CD4-positive, alpha-beta T cell (primary cell): ENCODE measurements around the gene LRRC10. TPM values are rescaled to one million over a fixed set of nuclear protein-coding genes. Genes with fewer than 3 reads are reported as not detected.

Source experiments
- ATAC-seq: fragments of 200-7000 bp; cut with Tn5 transposase; one replicate; pipeline ENCODE4 v1.10.0; 2022; ENCODE audit warnings: mild to moderate bottlenecking; ENCODE audit not compliant: poor library complexity
- CTCF ChIA-PET: fragments of 350-600 bp; sonication (Branson Sonifier 250); formaldehyde crosslinking; loops from one replicate; lab custom pipeline; 2021; ENCODE audit warnings: antibody characterized with exemption, inconsistent platforms; lab: Charles Lee
- POLR2A ChIA-PET: fragments of 350-600 bp; sonication (Branson Sonifier 250); formaldehyde crosslinking; loops from one replicate; lab custom pipeline; 2021; ENCODE audit warnings: antibody characterized with exemption, inconsistent platforms; lab: Charles Lee
- DNase-seq, 14 experiments: peaks; one replicate each; pipeline ENCODE4 v3.0.0-alpha.2; 2013 to 2020; ENCODE audit warnings: mixed read lengths in 2 of 14
- H3K27ac ChIP-seq, 2 donors: one replicate each; pipeline versions ENCODE4 v1.5.1 to v1.7.0; 2013; ENCODE audit warnings: low read length in 2 of 2, low read depth in 1 of 2, mild to moderate bottlenecking in 1 of 2
- H3K27me3 ChIP-seq, 2 experiments: 1 replicate in 1 of 2; 2 replicates in 1 of 2; pipeline versions ENCODE4 v1.6.1 to v1.7.0; 2013; ENCODE audit warnings: low read length in 2 of 2, control low read depth in 1 of 2, mild to moderate bottlenecking in 1 of 2, moderate library complexity in 1 of 2; ENCODE audit not compliant: insufficient read depth in 2 of 2, control insufficient read depth in 1 of 2
- H3K36me3 ChIP-seq: one replicate; pipeline ENCODE4 v1.6.1; 2013; ENCODE audit warnings: low read length, control low read depth; ENCODE audit not compliant: insufficient read depth
- H3K4me1 ChIP-seq: one replicate; pipeline ENCODE4 v1.6.1; 2013; ENCODE audit warnings: low read length, control low read depth; ENCODE audit not compliant: insufficient read depth
- H3K4me3 ChIP-seq: one replicate; pipeline ENCODE4 v1.5.1; 2013; ENCODE audit warnings: mild to moderate bottlenecking, low read length, moderate library complexity
- H3K9me3 ChIP-seq, 2 experiments: 1 replicate in 1 of 2; 2 replicates in 1 of 2; pipeline versions ENCODE4 v1.6.1 to v1.7.0; 2013; ENCODE audit warnings: low read length in 2 of 2, mild to moderate bottlenecking in 2 of 2, control low read depth in 1 of 2, moderate library complexity in 1 of 2; ENCODE audit not compliant: control insufficient read depth in 1 of 2, insufficient read depth in 1 of 2
- H3K27ac Mint-ChIP-seq: one replicate; pipeline ENCODE4 v1.8.0; 2020; ENCODE audit warnings: mixed read lengths
- H3K27me3 Mint-ChIP-seq: one replicate; pipeline ENCODE4 v1.8.0; 2021; ENCODE audit warnings: mixed read lengths
- H3K36me3 Mint-ChIP-seq: one replicate; pipeline ENCODE4 v1.8.0; 2021; ENCODE audit warnings: low read depth, mixed read lengths
- H3K4me1 Mint-ChIP-seq: one replicate; pipeline ENCODE4 v1.8.0; 2021; ENCODE audit warnings: low read depth, mixed read lengths
- H3K4me3 Mint-ChIP-seq: one replicate; pipeline ENCODE4 v1.8.0; 2020; ENCODE audit warnings: mild to moderate bottlenecking, mixed read lengths
- H3K9me3 Mint-ChIP-seq: one replicate; pipeline ENCODE4 v1.8.0; 2020; ENCODE audit warnings: mixed read lengths
- CTCF ChIP-seq: fragments of 200-600 bp; IDR thresholded peaks from one replicate; pipeline ENCODE4 v1.8.0; 2022; ENCODE audit warnings: antibody characterized with exemption, mild to moderate bottlenecking
- intact Hi-C, 2 experiments: fragments of 100-400 bp; cut with DNase I in 1 of 2; cut with micrococcal nuclease in 1 of 2; formaldehyde crosslinking; loops; one replicate each; pipeline versions ENCODE4 v1.15.1 to v1.9.0; 2023 to 2025; cut with DNase I, micrococcal nuclease
- total RNA-seq, 174 experiments: library from RNA in 2 of 174; stranded (reverse) in 2 of 174; gene quantifications; one replicate each; pipeline ENCODE4 v1.2.3 and lab custom pipeline; 2021 to 2026

LRRC10 gene
- total RNA-seq, 2 experiments from 2014 or later = not detected

- H3K4me3 ChIP-seq = no peak overlapping the region
- ChIA-PET POLR2A (interaction anchor here (0.6 to 1.2 kb wide), 2 partner anchors 10 to 249 kb away, joined by 3 to 4 read pairs; no protein-coding TSS in a partner anchor), CTCF (interaction anchor here (1.2 to 2.2 kb wide), 2 partner anchors 10 to 289 kb away, joined by 6 to 15 read pairs; no protein-coding TSS in a partner anchor)
- Mint-ChIP-seq H3K9me3 (no peaks in the 10 kb centered on the region), H3K36me3 (peaks cover 11% of the 10 kb centered on the region), H3K27ac (no peak overlapping the region), H3K27me3 (no peaks in the 10 kb centered on the region), H3K4me3 (peak overlapping the region; percentile 17), H3K4me1 (peaks cover 7% of the 10 kb centered on the region)
- H3K27me3 ChIP-seq = no peaks in the 10 kb centered on the region
- ATAC-seq = no peak
- no peaks in the 10 kb centered on the region for H3K4me1 ChIP-seq
- H3K27ac ChIP-seq = no peak overlapping the region
- TF ChIP-seq CTCF = no peak
- H3K36me3 ChIP-seq = peaks cover 8% of the 10 kb centered on the region
- intact Hi-C loops = loop anchor here in 1 of 2 experiments (5.0 to 10.0 kb wide), 6 partner anchors 113 to 1248 kb away; partner anchors contain the start of genes KCNMB4, MDM1 and RAB3IP
- DNase-seq = no peak
- no peaks in the 10 kb centered on the region for H3K9me3 ChIP-seq
Measured at GRCh38 chr12:69580074-69580473, 30.6 kb downstream of the LRRC10 start.

- Mint-ChIP-seq H3K27me3 (no peaks in the 10 kb centered on the region), H3K4me1 (peaks cover 3% of the 10 kb centered on the region), H3K4me3 (no peak overlapping the region), H3K27ac (no peak overlapping the region), H3K9me3 (no peaks in the 10 kb centered on the region), H3K36me3 (peaks cover 21% of the 10 kb centered on the region)
- POLR2A ChIA-PET = interaction anchor here (0.7 kb wide), 1 partner anchor 1343 kb away, joined by 4 read pairs; no protein-coding TSS in a partner anchor
- Histone ChIP-seq H3K36me3 (peaks cover 17% of the 10 kb centered on the region), H3K4me1 (no peaks in the 10 kb centered on the region), H3K4me3 (no peak overlapping the region), H3K27ac (no peak overlapping the region), H3K27me3 (no peaks in the 10 kb centered on the region), H3K9me3 (no peaks in the 10 kb centered on the region)
- no peak for DNase-seq
- no peak for TF ChIP-seq CTCF
- no peak for ATAC-seq
- intact Hi-C loops = no loop called here
- CTCF ChIA-PET = interaction anchor here (1.4 to 2.2 kb wide), 2 partner anchors 9 to 222 kb away, joined by 9 to 15 read pairs; no protein-coding TSS in a partner anchor
Measured at GRCh38 chr12:69579029-69579428, 31.7 kb downstream of the LRRC10 start.

GRCh38 chr12:69578283-69578682 lies 32.4 kb downstream of the LRRC10 start:
- no peak overlapping the region for H3K27ac ChIP-seq
- peaks cover 24% of the 10 kb centered on the region for H3K36me3 ChIP-seq
- H3K4me1 Mint-ChIP-seq = no peaks in the 10 kb centered on the region
- DNase-seq = no peak
- no peak for ATAC-seq
- H3K9me3 ChIP-seq = no peaks in the 10 kb centered on the region
- ChIA-PET CTCF (interaction anchor here (1.4 to 2.2 kb wide), 2 partner anchors 8 to 221 kb away, joined by 9 to 15 read pairs; no protein-coding TSS in a partner anchor), POLR2A (no interaction called here)
- TF ChIP-seq CTCF = no peak
- no peak overlapping the region for H3K4me3 Mint-ChIP-seq
- no peaks in the 10 kb centered on the region for H3K9me3 Mint-ChIP-seq
- no peaks in the 10 kb centered on the region for H3K4me1 ChIP-seq
- H3K4me3 ChIP-seq = no peak overlapping the region
- intact Hi-C loops = no loop called here
- H3K27ac Mint-ChIP-seq = no peak overlapping the region
- H3K27me3 Mint-ChIP-seq = no peaks in the 10 kb centered on the region
- no peaks in the 10 kb centered on the region for H3K27me3 ChIP-seq
- H3K36me3 Mint-ChIP-seq = peaks cover 24% of the 10 kb centered on the region
